Fibroblast of lung (primary cell): ENCODE data around the gene NUP107. TPM values are rescaled to one million over a fixed set of nuclear protein-coding genes. Genes with fewer than 3 reads are reported as not detected.

Experiments used
- DNase-seq, 2 donors: peaks; one replicate each; pipeline versions ENCODE4 v3.0.0 to v3.0.0-alpha.2; 2010; ENCODE audit warnings: low read depth in 2 of 2
- H2AFZ ChIP-seq: 2 replicates; pipeline ENCODE4 v1.5.1; 2012; ENCODE audit warnings: low read length, control low read depth, inconsistent platforms
- H3K27ac ChIP-seq: 2 replicates; pipeline ENCODE4 v1.5.1; 2011; ENCODE audit warnings: low read length, control low read depth; ENCODE audit not compliant: insufficient read depth
- H3K27me3 ChIP-seq: 2 replicates; pipeline ENCODE4 v1.5.1; 2011; ENCODE audit warnings: mild to moderate bottlenecking, low read length; ENCODE audit not compliant: control insufficient read depth, insufficient read depth
- H3K36me3 ChIP-seq: 2 replicates; pipeline ENCODE4 v1.5.1; 2011; ENCODE audit warnings: low read length; ENCODE audit not compliant: control insufficient read depth, insufficient read depth
- H3K4me1 ChIP-seq: 2 replicates; pipeline ENCODE4 v1.5.1; 2011; ENCODE audit warnings: low read length; ENCODE audit not compliant: control insufficient read depth, insufficient read depth; ENCODE audit errors: extremely low read depth
- H3K4me2 ChIP-seq: 2 replicates; pipeline ENCODE4 v1.5.1; 2011; ENCODE audit warnings: low read length, control low read depth; ENCODE audit not compliant: insufficient read depth; ENCODE audit errors: extremely low read depth
- H3K4me3 ChIP-seq, 4 experiments: fragments of 200-600 bp in 1 of 4; sonication (generic) in 1 of 4; replicated peaks in 1 of 4; 2 replicates each; pipeline ENCODE4 v1.5.1; 2011 to 2016; ENCODE audit warnings: low read length in 4 of 4, low read depth in 3 of 4, mild to moderate bottlenecking in 3 of 4, control low read depth in 2 of 4, inconsistent platforms in 1 of 4, mixed read lengths in 1 of 4; ENCODE audit not compliant: insufficient read depth in 1 of 4; ENCODE audit errors: control extremely low read depth in 1 of 4
- H3K79me2 ChIP-seq: 2 replicates; pipeline ENCODE4 v1.5.1; 2012; ENCODE audit warnings: mild to moderate bottlenecking, low read length, inconsistent platforms; ENCODE audit not compliant: control insufficient read depth, insufficient read depth
- H3K9ac ChIP-seq: 2 replicates; pipeline ENCODE4 v1.5.1; 2011; ENCODE audit warnings: mild to moderate bottlenecking, low read length, control low read depth; ENCODE audit not compliant: insufficient read depth
- H3K9me3 ChIP-seq: 2 replicates; pipeline ENCODE4 v1.5.1; 2012; ENCODE audit warnings: low read depth, low read length; ENCODE audit not compliant: control insufficient read depth, insufficient read depth
- H4K20me1 ChIP-seq: 2 replicates; pipeline ENCODE4 v1.5.1; 2011; ENCODE audit warnings: low read length; ENCODE audit not compliant: control insufficient read depth, insufficient read depth; ENCODE audit errors: extremely low read depth
- EZH2 ChIP-seq: IDR thresholded peaks from 2 replicates; pipeline ENCODE4 v1.5.1; 2012; ENCODE audit warnings: low read length, control low read depth, mild to moderate bottlenecking; ENCODE audit errors: missing control alignments
- polyA plus RNA-seq, 2 donors: library from polyadenylated mRNA; depleted of rRNA in 1 of 2; stranded (reverse) in 1 of 2; unstranded in 1 of 2; fragments of >200 nt; gene quantifications; 2 replicates each; pipeline ENCODE4 v1.2.1, GENCODE V29; 2011 to 2012; ENCODE audit warnings: missing spikeins in 1 of 2
- total RNA-seq: library from RNA; depleted of rRNA; stranded (reverse); fragments of >200 nt; gene quantifications from 2 replicates; pipeline ENCODE4 v1.2.1, GENCODE V29; 2014
- TF ChIP-seq, protein P1 (sequence below), 2 donors: IDR thresholded peaks in 1 of 2; conservative IDR thresholded peaks in 1 of 2; 1 replicate in 1 of 2; 2 replicates in 1 of 2; pipeline ENCODE4 v1.5.1; 2011 to 2012; ENCODE audit warnings: low read length in 2 of 2, control low read depth in 1 of 2, inconsistent platforms in 1 of 2, low read depth in 1 of 2, mild to moderate bottlenecking in 1 of 2

Gene NUP107
- total and polyA plus RNA-seq, 2 donors (not counting 1 experiment from before 2014, with no cell fraction given) = 24.6 to 37.7 TPM

- H3K9ac ChIP-seq = peak overlapping the region; percentile 60
- no peaks in the 10 kb centered on the region for H4K20me1 ChIP-seq
- peak overlapping the region; percentile 89 for H2AFZ ChIP-seq
- H3K4me1 ChIP-seq = peaks cover 2% of the 10 kb centered on the region
- peak overlapping the region; percentile 88 for H3K4me2 ChIP-seq
- no peaks in the 10 kb centered on the region for H3K36me3 ChIP-seq
- no peaks in the 10 kb centered on the region for H3K27me3 ChIP-seq
- TF ChIP-seq, protein P1, sequence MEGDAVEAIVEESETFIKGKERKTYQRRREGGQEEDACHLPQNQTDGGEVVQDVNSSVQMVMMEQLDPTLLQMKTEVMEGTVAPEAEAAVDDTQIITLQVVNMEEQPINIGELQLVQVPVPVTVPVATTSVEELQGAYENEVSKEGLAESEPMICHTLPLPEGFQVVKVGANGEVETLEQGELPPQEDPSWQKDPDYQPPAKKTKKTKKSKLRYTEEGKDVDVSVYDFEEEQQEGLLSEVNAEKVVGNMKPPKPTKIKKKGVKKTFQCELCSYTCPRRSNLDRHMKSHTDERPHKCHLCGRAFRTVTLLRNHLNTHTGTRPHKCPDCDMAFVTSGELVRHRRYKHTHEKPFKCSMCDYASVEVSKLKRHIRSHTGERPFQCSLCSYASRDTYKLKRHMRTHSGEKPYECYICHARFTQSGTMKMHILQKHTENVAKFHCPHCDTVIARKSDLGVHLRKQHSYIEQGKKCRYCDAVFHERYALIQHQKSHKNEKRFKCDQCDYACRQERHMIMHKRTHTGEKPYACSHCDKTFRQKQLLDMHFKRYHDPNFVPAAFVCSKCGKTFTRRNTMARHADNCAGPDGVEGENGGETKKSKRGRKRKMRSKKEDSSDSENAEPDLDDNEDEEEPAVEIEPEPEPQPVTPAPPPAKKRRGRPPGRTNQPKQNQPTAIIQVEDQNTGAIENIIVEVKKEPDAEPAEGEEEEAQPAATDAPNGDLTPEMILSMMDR (conservative IDR thresholded peaks at IDR 0.05 in 1 of 2, IDR thresholded peaks at IDR 0.05 in 1 of 2; ENCODE audit: low read depth in 1 of 2, low read length in 2 of 2) = no peak
- TF ChIP-seq EZH2 = no peak
- H3K79me2 ChIP-seq = peaks cover 9% of the 10 kb centered on the region
- no peaks in the 10 kb centered on the region for H3K9me3 ChIP-seq
- H3K27ac ChIP-seq = peak overlapping the region; percentile 55
- peak overlapping the region; percentile 60 to 83 (median 68) for H3K4me3 ChIP-seq
- peak in 1 of 2 donors; percentile 3 for DNase-seq
These were observed 58.7 kb downstream of the NUP107 start for GRCh38 chr12:68745376-68745903.

GRCh38 chr12:68745904-68746571 lies 59.3 kb downstream of the NUP107 start, which contains the start of gene SLC35E3:
Gene SLC35E3 (plus strand): TSS chr12:68746176. CDS start chr12:68746378, 202 bp downstream.
- Histone ChIP-seq H3K4me2 (peak within 1 kb of the TSS; percentile 88), H3K4me1 (peaks cover 2% of the 10 kb centered on the region), H2AFZ (peak within 1 kb of the TSS; percentile 89), H3K27ac (peak within 1 kb of the TSS; percentile 55), H4K20me1 (no peaks in the 10 kb centered on the region), H3K9me3 (no peaks in the 10 kb centered on the region), H3K36me3 (no peaks in the 10 kb centered on the region), H3K27me3 (no peaks in the 10 kb centered on the region), H3K4me3 (peak within 1 kb of the TSS; percentile 60 to 83 (median 68)), H3K9ac (peak within 1 kb of the TSS; percentile 60), H3K79me2 (peaks cover 9% of the 10 kb centered on the region)
- peak; percentile 82 to 83 for DNase-seq
- TF ChIP-seq, protein P1 (conservative IDR thresholded peaks at IDR 0.05 in 1 of 2, IDR thresholded peaks at IDR 0.05 in 1 of 2; ENCODE audit: low read depth in 1 of 2, low read length in 2 of 2) = no peak
- TF ChIP-seq EZH2 = no peak

GRCh38 chr12:68746572-68747180 lies 59.9 kb downstream of the NUP107 start:
- Histone ChIP-seq H3K9ac (peak overlapping the region; percentile 53), H3K4me3 (peak overlapping the region; percentile 60 to 83 (median 68)), H3K4me1 (peaks cover 2% of the 10 kb centered on the region), H3K4me2 (peak overlapping the region; percentile 88), H3K9me3 (no peaks in the 10 kb centered on the region), H4K20me1 (no peaks in the 10 kb centered on the region), H2AFZ (peak overlapping the region; percentile 82), H3K36me3 (no peaks in the 10 kb centered on the region), H3K27ac (peak overlapping the region; percentile 43), H3K27me3 (no peaks in the 10 kb centered on the region), H3K79me2 (peaks cover 9% of the 10 kb centered on the region)
- TF ChIP-seq EZH2 = no peak
- TF ChIP-seq, protein P1 (conservative IDR thresholded peaks at IDR 0.05 in 1 of 2, IDR thresholded peaks at IDR 0.05 in 1 of 2; ENCODE audit: low read depth in 1 of 2, low read length in 2 of 2) = no peak
- DNase-seq = peak; percentile 67 to 70
